A549 (cell line): ENCODE data around the gene DERL2.

Experiments
- CTCF ChIP-seq: fragments of >200 bp; sonication (Bioruptor Twin); formaldehyde crosslinking; IDR thresholded peaks from 3 replicates; pipeline ENCODE4 v1.5.1; 2016
- ELK1 ChIP-seq: fragments of 150-350 bp; IDR thresholded peaks from 2 replicates; pipeline ENCODE4 v1.6.1; 2014; ENCODE audit warnings: low read depth, mild to moderate bottlenecking, low read length
- EP300 ChIP-seq, 2 experiments: fragments of >200 bp; sonication (Bioruptor Twin); formaldehyde crosslinking; IDR thresholded peaks; 2 replicates in 1 of 2; 3 replicates in 1 of 2; pipeline ENCODE4 v1.6.1; 2016 to 2017
- JUNB ChIP-seq: fragments of >200 bp; sonication (Bioruptor Twin); formaldehyde crosslinking; IDR thresholded peaks from 2 replicates; pipeline ENCODE4 v1.6.1; 2016
- MAZ ChIP-seq: fragments of 150-350 bp; IDR thresholded peaks from 2 replicates; pipeline ENCODE4 v1.6.1; 2014; ENCODE audit warnings: antibody characterized with exemption, low read depth, low read length, borderline replicate concordance
- NFE2L2 ChIP-seq: fragments of 150-350 bp; conservative IDR thresholded peaks from 2 replicates; pipeline ENCODE4 v1.6.1; 2014; ENCODE audit warnings: low read length
- PBX3 ChIP-seq: IDR thresholded peaks from 2 replicates; pipeline ENCODE4 v1.6.1; 2012
- POLR2A ChIP-seq: IDR thresholded peaks from 2 replicates; pipeline ENCODE4 v1.6.1; 2012; ENCODE audit warnings: mild to moderate bottlenecking, low read length
- RFX5 ChIP-seq: fragments of 450-650 bp; IDR thresholded peaks from 2 replicates; pipeline ENCODE4 v1.7.1; 2014; ENCODE audit warnings: antibody characterized with exemption, mild to moderate bottlenecking, moderate library complexity
- RNF2 ChIP-seq: fragments of 200-600 bp; sonication (generic); IDR thresholded peaks from 2 replicates; pipeline ENCODE4 v1.6.1; 2016; ENCODE audit warnings: low read depth, mild to moderate bottlenecking, antibody characterized with exemption, moderate library complexity, borderline replicate concordance
- SMC3 ChIP-seq: fragments of >200 bp; sonication (Bioruptor Twin); formaldehyde crosslinking; IDR thresholded peaks from 3 replicates; pipeline ENCODE4 v1.6.1; 2018; ENCODE audit warnings: inconsistent platforms

- TF ChIP-seq ELK1 (no peak), POLR2A (no peak), RNF2 (no peak), JUNB (no peak), CTCF (no peak), MAZ (no peak), RFX5 (no peak), PBX3 (no peak), EP300 (IDR thresholded peaks at IDR 0.05) (no peak), SMC3 (no peak), NFE2L2 (no peak)
Measured at GRCh38 chr17:5478992-5479391, 7.0 kb downstream of the DERL2 start.
